Central memory CD4-positive, alpha-beta T cell (primary cell): ENCODE results near the gene TBC1D5.
"Not testable (repeated sequence)": the region's sequence is repeated elsewhere in the genome, so short reads cannot be mapped to it uniquely, and the experiment has no call there.

ENCODE experiments used
- DNase-seq: peaks from one replicate; pipeline ENCODE4 v3.0.0; 2022

Gene TBC1D5

DNA sequence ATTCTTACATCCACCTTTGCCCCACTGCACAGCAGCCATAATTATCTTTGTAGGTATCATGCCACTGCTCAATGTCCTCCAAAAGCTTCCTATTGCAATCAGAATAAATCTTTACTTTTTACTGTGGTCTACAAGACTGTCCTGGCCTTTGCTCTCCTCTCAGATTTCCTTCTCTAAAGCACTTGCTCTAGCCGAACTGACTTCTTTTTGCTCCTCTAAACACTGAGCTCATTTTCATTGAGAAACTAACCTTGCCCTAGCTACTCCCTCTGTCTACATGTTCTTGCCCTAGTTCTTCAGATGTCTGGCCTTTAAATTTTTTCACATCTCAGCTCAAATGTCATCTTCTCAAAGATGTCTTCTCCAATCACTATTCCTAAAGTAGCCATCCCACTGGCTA, 342.8 kb downstream of the TBC1D5 start:
- no peak for DNase-seq

DNA sequence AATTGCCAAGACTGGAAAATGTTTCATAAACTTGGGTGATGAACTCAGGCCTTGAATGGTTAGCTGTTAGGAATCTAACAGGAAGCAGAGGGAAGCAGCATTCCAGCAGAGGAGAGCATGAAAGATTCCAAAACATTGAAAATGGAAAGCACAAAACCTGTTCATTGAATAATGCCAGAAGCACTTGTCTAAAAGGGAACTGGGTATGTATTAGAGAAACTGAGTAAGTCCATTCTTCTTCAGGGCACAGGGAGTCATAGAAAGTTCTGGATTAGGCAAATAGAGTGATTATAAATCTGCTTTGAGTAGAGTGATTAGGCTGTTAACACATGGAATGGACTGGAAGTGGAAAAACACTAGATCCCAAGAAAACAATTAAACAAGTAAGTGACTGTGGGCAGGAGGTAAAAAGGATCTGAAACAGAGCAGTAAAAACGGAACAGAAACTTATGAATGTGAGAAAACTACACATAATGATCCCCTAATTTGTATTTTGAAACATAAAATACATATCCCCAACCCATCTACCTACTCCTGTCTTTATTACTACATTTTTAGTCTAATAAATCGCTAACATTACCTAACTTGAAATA, 343.4 kb downstream of the TBC1D5 start:
- no peak for DNase-seq

- no peak for DNase-seq
Observed at GRCh38 chr3:17396036-17396435, 346.4 kb downstream of the TBC1D5 start.

DNA sequence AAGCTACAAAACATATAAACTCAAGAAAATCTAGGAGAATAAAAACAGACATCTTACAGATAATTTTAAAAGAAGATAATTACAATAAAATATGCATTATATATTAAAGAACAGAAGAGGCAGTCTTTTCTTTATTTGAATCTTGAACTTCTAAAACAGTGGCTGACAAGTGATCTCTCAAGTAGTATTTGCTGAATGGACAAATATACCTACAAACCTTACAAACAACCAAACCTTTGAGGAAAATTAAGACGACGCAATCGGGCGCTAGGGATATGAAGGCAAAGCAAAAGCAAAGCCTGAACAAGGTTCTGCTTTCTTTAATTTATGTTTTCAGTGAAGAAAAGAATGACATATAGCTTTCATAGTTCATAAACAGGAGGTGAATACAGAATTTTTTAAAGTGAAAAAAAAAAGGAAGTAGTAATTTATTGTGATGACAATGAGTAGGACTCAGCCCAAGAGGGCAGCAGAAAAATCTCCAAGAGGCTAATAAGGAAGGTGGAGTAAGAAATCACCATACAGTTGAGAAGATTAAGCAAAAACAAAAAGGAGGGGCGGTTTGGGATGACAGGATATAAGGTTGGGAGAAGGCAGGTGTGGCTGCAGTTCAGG, 347.8 kb downstream of the TBC1D5 start:
- no peak for DNase-seq

GRCh38 chr3:17392516-17392915, 349.9 kb downstream of the TBC1D5 start:
- DNase-seq, result not testable (repeated sequence)

DNA sequence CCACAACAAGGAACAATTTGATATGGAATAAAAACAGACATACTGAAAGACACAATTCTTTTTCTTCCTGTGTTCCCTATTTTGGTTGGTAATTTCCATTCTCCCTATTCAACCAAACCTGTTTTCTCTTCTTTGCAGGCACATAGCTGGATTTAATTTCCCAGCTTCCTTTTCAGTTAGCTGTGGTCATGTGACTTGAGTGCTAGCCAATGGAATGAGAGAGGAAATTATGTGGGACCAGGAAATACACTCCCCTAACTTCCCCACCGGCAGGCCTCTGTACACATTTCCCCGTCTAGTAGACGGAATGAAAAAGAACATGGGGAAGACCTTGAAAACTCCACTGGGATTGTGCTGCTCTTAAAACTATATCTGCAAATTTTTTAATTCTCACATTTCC, 351.6 kb downstream of the TBC1D5 start:
- DNase-seq, result no peak

DNA sequence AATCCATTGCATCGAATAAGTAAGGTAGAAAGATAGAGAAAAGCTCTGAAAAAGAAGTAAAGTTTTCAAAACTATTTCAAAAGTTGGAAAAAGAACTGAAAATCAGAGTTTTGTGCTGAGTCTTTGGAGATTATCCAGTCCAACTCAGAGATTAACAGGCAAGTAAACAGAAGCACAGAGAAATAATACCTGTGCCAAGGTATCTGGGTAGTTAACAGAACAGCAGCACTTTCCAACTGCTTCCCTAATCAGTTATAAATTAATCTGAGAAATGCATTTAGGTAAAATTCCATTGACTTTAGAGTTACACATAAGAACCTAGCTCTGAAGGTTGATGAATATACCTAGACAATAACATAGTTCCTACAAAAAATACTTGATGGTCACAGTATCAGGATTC, 355.3 kb downstream of the TBC1D5 start:
- DNase-seq, result no peak

GRCh38 chr3:17386432-17386831, 356.0 kb downstream of the TBC1D5 start:
- DNase-seq, result no peak

- no peak for DNase-seq
Observed at GRCh38 chr3:17384567-17385296, 357.7 kb downstream of the TBC1D5 start.

- no peak for DNase-seq
Observed at GRCh38 chr3:17373304-17373703, 369.1 kb downstream of the TBC1D5 start.

- DNase-seq, result no peak
Observed at GRCh38 chr3:17372362-17373210, 369.8 kb downstream of the TBC1D5 start.

DNA sequence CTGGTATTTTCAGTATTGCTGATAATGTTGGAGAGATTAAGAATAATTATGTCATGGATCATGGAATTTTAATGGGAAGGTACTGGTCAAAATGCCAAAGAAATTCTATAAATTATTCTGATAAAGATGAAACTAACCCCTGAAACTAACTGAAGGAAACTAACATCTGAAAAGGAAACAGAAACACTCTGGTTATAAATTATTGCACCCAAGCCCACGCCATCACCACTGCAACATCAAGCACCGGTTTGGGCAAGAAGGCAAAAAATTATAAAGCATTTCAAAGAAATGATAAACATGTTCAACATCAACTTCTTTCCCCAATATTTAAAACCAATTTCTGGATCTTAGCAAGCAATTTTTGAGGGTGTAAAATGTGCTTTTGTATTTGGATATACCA, 372.5 kb downstream of the TBC1D5 start:
- DNase-seq, result no peak

DNA sequence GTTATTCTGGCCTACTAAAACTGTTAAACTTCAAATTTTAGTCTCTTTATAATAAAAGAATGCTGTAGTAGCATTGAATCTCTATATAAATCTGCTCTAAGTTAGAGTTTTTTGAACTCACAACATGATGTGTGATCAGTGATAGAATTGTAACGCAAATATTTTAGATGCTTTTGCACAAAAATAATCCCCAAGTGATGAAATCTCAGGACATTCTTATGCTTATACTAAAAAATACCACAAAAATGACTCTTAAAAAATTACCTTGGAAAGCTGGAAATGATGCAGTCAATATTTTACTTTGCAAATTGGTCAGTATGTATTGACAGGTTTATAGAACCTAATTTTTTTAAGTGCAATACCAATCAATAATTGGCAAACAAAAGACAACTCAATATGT, 375.3 kb downstream of the TBC1D5 start:
- no peak for DNase-seq

- no peak for DNase-seq
Observed at GRCh38 chr3:17360991-17361390, 381.4 kb downstream of the TBC1D5 start.

DNA sequence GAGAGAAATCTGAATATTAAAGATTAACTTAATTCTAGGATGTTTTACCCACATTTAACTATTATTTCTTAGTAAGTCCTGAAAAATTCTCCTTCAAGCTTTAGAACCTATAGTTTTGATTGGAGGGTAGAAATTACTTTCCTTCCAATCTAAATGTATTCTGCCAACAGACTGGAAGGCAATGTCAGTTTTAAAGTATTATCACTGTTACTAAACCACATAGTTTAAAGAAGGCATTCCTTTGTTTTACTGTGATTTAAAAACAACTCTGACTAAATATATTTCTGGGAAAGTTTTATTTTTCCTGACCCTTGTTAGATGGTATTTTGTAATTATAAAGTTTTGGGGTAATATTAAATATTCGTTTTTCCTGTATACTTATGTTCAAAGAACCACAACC, 382.5 kb downstream of the TBC1D5 start:
- DNase-seq, result no peak

DNA sequence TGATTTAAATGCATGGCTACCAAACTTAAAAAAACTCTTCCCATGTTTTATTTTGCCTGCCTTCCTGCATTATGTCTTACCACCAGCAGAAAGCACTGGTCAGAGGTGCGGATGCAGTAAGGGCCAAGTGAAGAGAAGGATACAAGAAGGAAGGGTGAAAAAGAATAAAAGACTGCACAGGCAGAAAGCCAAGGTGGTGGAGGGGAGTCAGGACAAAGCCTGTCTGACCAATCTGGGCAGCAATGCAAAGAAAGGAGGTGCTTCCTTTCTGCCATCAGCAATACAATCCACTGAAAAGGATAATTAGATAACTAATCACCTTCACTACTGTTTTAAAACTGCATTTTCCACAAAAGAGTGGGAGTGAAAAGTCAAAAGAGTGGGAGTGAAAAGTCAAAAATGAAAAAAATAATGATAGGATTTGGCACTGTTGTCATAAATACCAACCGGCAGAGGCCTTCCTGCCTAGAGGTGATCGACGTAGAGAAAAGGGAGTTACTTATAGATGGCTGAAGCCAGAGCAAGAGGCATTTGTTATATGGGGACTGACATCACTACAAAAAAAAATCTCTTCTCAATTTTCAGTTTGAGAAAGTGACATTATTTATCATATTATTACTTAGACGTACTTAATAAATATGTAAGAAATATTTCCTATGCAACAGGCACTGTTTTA, 385.3 kb downstream of the TBC1D5 start:
- no peak for DNase-seq

DNA sequence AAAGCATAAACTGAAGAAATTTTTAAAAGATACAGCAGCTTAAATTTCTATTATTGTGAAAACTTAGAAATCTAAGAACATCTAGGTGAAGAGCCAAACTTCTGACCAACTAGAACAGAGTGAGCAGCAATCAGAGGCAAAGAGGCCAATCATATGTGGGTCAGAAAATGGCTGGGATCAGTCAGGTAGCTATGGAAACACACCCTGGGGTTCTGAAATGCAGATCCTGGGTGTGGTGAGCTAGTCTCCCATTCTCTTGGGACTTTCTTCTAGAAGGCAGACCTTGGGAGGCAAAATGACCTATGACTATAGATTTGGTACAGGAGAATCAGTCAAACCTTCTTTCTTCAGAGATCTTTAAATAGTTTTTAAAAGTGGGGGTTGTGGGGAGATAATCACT, 385.8 kb downstream of the TBC1D5 start:
- no peak for DNase-seq

- no peak for DNase-seq
Observed at GRCh38 chr3:17355591-17355990, 386.8 kb downstream of the TBC1D5 start.

- no peak for DNase-seq
Observed at GRCh38 chr3:17354341-17354740, 388.1 kb downstream of the TBC1D5 start.

DNA sequence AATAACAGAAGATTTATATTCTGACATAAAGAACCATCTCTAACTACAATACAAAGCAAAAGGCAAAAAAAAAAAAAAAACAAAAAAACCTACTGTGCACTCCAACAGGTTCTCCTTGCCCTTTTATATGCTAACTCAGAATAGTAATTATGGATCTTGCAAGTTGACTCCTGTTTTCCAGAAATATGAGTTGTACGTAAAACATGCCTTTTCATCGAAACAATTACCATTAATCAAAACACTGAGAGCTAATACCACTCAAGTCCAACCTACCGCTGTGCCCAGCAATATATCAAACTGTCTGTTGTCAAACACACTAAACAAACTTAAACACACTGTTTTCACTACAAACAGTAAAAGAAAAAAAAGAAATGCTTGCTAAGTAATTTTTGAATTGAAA, 389.8 kb downstream of the TBC1D5 start:
- no peak for DNase-seq

DNA sequence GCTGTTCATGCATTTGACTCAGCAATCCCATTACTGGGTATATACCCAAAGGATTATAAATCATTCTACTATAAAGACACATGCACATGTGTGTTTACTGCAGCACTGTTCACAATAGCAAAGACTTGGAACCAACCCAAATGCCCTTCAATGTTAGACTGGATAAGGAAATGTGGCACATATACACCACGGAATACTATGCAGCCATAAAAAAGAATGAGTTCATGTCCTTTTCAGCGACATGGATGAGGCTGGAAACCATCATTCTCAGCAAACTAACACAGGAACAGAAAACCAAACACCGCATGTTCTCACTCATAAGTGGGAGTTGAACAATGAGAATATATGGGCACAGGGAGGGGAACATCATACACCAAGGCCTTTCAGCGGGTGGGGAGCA, 391.2 kb downstream of the TBC1D5 start:
- not testable (repeated sequence) for DNase-seq

- DNase-seq, result no peak
Observed at GRCh38 chr3:17349093-17349492, 393.3 kb downstream of the TBC1D5 start.

- no peak for DNase-seq
Observed at GRCh38 chr3:17342119-17342518, 400.3 kb downstream of the TBC1D5 start.
